HG02763 (cell line): ENCODE measurements around the gene APOBEC3G.

ENCODE experiments used
- ATAC-seq: cut with Tn5 transposase; IDR thresholded peaks from one replicate; pipeline ENCODE4 v1.9.1; 2021; ENCODE audit warnings: mild to moderate bottlenecking, moderate library complexity; ENCODE audit not compliant: unreplicated experiment

The APOBEC3G gene

GRCh38 chr22:39090426-39091064 is 13.5 kb downstream of the APOBEC3G start:
- no peak for ATAC-seq

GRCh38 chr22:39091126-39092081 is 14.3 kb downstream of the APOBEC3G start:
- ATAC-seq: no peak

GRCh38 chr22:39092111-39092862 is 15.2 kb downstream of the APOBEC3G start:
- ATAC-seq: no peak

GRCh38 chr22:39094717-39095389 is 17.8 kb downstream of the APOBEC3G start:
- no peak for ATAC-seq

- no peak for ATAC-seq
Observed at GRCh38 chr22:39095971-39096370, 18.9 kb downstream of the APOBEC3G start.

GRCh38 chr22:39097098-39098020 is 20.3 kb downstream of the APOBEC3G start, which contains the start of gene APOBEC3H:
Gene APOBEC3H (plus strand): TSS chr22:39097244. CDS start chr22:39100279, 3,035 bp downstream.
- no peak for ATAC-seq

GRCh38 chr22:39098026-39098425 is 21.0 kb downstream of the APOBEC3G start:
- ATAC-seq: no peak

GRCh38 chr22:39098576-39098975 is 21.5 kb downstream of the APOBEC3G start:
- no peak for ATAC-seq

GRCh38 chr22:39101226-39101625 is 24.2 kb downstream of the APOBEC3G start:
- no peak for ATAC-seq

- ATAC-seq: no peak
Observed at GRCh38 chr22:39103431-39103830, 26.4 kb downstream of the APOBEC3G start.

GRCh38 chr22:39106326-39106725 is 29.3 kb downstream of the APOBEC3G start:
- no peak for ATAC-seq

- ATAC-seq: no peak
Observed at GRCh38 chr22:39108487-39108886, 31.4 kb downstream of the APOBEC3G start.

- ATAC-seq: no peak
Observed at GRCh38 chr22:39109361-39109760, 32.3 kb downstream of the APOBEC3G start.

- no peak for ATAC-seq
Observed at GRCh38 chr22:39110631-39111561, 33.8 kb downstream of the APOBEC3G start.

- ATAC-seq: no peak
Observed at GRCh38 chr22:39114112-39114511, 37.0 kb downstream of the APOBEC3G start.

GRCh38 chr22:39115570-39115969 is 38.5 kb downstream of the APOBEC3G start:
- no peak for ATAC-seq

GRCh38 chr22:39115977-39116621 is 39.0 kb downstream of the APOBEC3G start:
- ATAC-seq: no peak

- ATAC-seq: no peak
Observed at GRCh38 chr22:39117585-39118191, 40.6 kb downstream of the APOBEC3G start.
